Neural progenitor cell (in vitro differentiated cells): ENCODE data around the gene FLACC1.

Source experiments
- EZH2 ChIP-seq: fragments of 200-600 bp; sonication (generic); IDR thresholded peaks from 2 replicates; pipeline ENCODE4 v1.6.1; 2017; ENCODE audit warnings: antibody characterized with exemption, mild to moderate bottlenecking, moderate library complexity
- EZH2phosphoT487 ChIP-seq: fragments of 200-600 bp; sonication (generic); IDR thresholded peaks from 2 replicates; pipeline ENCODE4 v1.6.1; 2017; ENCODE audit warnings: antibody characterized with exemption
- TF ChIP-seq, protein P1 (sequence below): fragments of 200-600 bp; sonication (generic); IDR thresholded peaks from 2 replicates; pipeline ENCODE4 v1.5.1; 2017; ENCODE audit warnings: antibody characterized with exemption, mild to moderate bottlenecking

DNA sequence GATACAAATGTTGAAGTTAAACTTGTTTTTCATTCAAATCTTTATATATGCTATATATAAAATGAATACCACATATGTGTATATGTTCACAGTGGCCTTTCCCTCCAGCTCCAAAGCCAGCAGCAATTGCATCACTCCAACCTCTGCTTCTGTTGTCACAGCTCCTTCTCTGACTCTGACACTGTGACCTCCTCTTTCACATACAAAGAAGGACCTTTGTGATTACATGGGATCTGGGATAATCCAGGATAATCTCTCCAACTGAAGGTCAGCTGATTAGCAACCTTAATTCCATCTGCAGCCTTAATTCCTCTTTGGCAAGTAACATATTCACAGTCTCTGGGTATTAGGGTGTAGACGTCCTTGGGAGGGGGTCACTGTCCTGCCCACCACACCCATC lies 8.4 kb downstream of the FLACC1 start:
- TF ChIP-seq, protein P1, sequence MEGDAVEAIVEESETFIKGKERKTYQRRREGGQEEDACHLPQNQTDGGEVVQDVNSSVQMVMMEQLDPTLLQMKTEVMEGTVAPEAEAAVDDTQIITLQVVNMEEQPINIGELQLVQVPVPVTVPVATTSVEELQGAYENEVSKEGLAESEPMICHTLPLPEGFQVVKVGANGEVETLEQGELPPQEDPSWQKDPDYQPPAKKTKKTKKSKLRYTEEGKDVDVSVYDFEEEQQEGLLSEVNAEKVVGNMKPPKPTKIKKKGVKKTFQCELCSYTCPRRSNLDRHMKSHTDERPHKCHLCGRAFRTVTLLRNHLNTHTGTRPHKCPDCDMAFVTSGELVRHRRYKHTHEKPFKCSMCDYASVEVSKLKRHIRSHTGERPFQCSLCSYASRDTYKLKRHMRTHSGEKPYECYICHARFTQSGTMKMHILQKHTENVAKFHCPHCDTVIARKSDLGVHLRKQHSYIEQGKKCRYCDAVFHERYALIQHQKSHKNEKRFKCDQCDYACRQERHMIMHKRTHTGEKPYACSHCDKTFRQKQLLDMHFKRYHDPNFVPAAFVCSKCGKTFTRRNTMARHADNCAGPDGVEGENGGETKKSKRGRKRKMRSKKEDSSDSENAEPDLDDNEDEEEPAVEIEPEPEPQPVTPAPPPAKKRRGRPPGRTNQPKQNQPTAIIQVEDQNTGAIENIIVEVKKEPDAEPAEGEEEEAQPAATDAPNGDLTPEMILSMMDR: no peak
- TF ChIP-seq EZH2: no peak
- peak; percentile 66 for TF ChIP-seq EZH2phosphoT487
